Neural crest cell (in vitro differentiated cells): Measurements from ENCODE around the gene MET. TPM values are rescaled to one million over a fixed set of nuclear protein-coding genes. Genes with fewer than 3 reads are reported as not detected.
"Not testable (repeated sequence)": the region's sequence is repeated elsewhere in the genome, so short reads cannot be mapped to it uniquely, and the experiment has no call there.

ENCODE experiments used
- DNase-seq: peaks from one replicate; pipeline ENCODE4 v3.0.0; 2021; ENCODE audit warnings: low read depth, mixed read lengths, low spot score
- H3K27ac Mint-ChIP-seq: one replicate; pipeline ENCODE4 v1.8.0; 2021; ENCODE audit warnings: mild to moderate bottlenecking, mixed read lengths; ENCODE audit not compliant: unreplicated experiment
- H3K27me3 Mint-ChIP-seq: 2 replicates; pipeline ENCODE4 v1.8.0; 2021; ENCODE audit warnings: low read depth, mild to moderate bottlenecking, mixed read lengths
- H3K36me3 Mint-ChIP-seq: 2 replicates; pipeline ENCODE4 v1.8.0; 2021; ENCODE audit warnings: low read depth, mild to moderate bottlenecking, mixed read lengths
- H3K4me1 Mint-ChIP-seq: 2 replicates; pipeline ENCODE4 v1.8.0; 2021; ENCODE audit warnings: mixed read lengths
- H3K4me3 Mint-ChIP-seq: one replicate; pipeline ENCODE4 v1.8.0; 2021; ENCODE audit warnings: mild to moderate bottlenecking, mixed read lengths
- H3K9me3 Mint-ChIP-seq: 2 replicates; pipeline ENCODE4 v1.8.0; 2021; ENCODE audit warnings: mixed read lengths
- CTCF ChIP-seq: fragments of 200-600 bp; sonication (generic); conservative IDR thresholded peaks from 2 replicates; pipeline ENCODE4 v1.5.0; 2021; ENCODE audit warnings: antibody characterized with exemption, mild to moderate bottlenecking
- total RNA-seq: library from RNA; stranded (reverse); gene quantifications from 2 replicates; pipeline ENCODE4 v1.2.1, GENCODE V29; 2021

MET gene
- total RNA-seq, 1 donor from 2014 or later: 4.0 TPM

GRCh38 chr7:116740231-116740630 is 68.2 kb downstream of the MET start:
- Mint-ChIP-seq H3K27me3 (no peaks in the 10 kb centered on the region), H3K4me3 (no peak overlapping the region), H3K4me1 (no peaks in the 10 kb centered on the region), H3K36me3 (no peaks in the 10 kb centered on the region), H3K27ac (no peak overlapping the region), H3K9me3 (no peaks in the 10 kb centered on the region)
- no peak for TF ChIP-seq CTCF
- no peak for DNase-seq

- Mint-ChIP-seq H3K27me3 (no peaks in the 10 kb centered on the region), H3K4me1 (no peaks in the 10 kb centered on the region), H3K27ac (no peak overlapping the region), H3K36me3 (no peaks in the 10 kb centered on the region), H3K9me3 (no peaks in the 10 kb centered on the region), H3K4me3 (no peak overlapping the region)
- no peak for DNase-seq
- no peak for TF ChIP-seq CTCF
Observed at GRCh38 chr7:116740755-116741462, 68.9 kb downstream of the MET start.

GRCh38 chr7:116741625-116742316 is 69.8 kb downstream of the MET start:
- no peak overlapping the region for H3K4me3 Mint-ChIP-seq
- no peaks in the 10 kb centered on the region for H3K9me3 Mint-ChIP-seq
- TF ChIP-seq CTCF: no peak
- no peaks in the 10 kb centered on the region for H3K27me3 Mint-ChIP-seq
- H3K27ac Mint-ChIP-seq: no peak overlapping the region
- DNase-seq: no peak
- no peaks in the 10 kb centered on the region for H3K36me3 Mint-ChIP-seq
- H3K4me1 Mint-ChIP-seq: no peaks in the 10 kb centered on the region

- H3K36me3 Mint-ChIP-seq: peaks cover 4% of the 10 kb centered on the region
- H3K27ac Mint-ChIP-seq: no peak overlapping the region
- no peak for TF ChIP-seq CTCF
- H3K4me3 Mint-ChIP-seq: no peak overlapping the region
- H3K4me1 Mint-ChIP-seq: no peaks in the 10 kb centered on the region
- H3K9me3 Mint-ChIP-seq: no peaks in the 10 kb centered on the region
- DNase-seq: no peak
- H3K27me3 Mint-ChIP-seq: no peaks in the 10 kb centered on the region
Observed at GRCh38 chr7:116742641-116743040, 70.6 kb downstream of the MET start.

GRCh38 chr7:116743835-116744234 is 71.8 kb downstream of the MET start:
- not testable (repeated sequence) for H3K4me1 Mint-ChIP-seq, H3K4me3 Mint-ChIP-seq, H3K36me3 Mint-ChIP-seq, DNase-seq, H3K9me3 Mint-ChIP-seq, H3K27ac Mint-ChIP-seq, H3K27me3 Mint-ChIP-seq

- not testable (repeated sequence) for H3K27ac Mint-ChIP-seq, H3K4me1 Mint-ChIP-seq, H3K4me3 Mint-ChIP-seq, H3K27me3 Mint-ChIP-seq, DNase-seq
- peaks cover 18% of the 10 kb centered on the region for H3K9me3 Mint-ChIP-seq
- H3K36me3 Mint-ChIP-seq: peaks cover 16% of the 10 kb centered on the region
Observed at GRCh38 chr7:116746388-116746787, 74.4 kb downstream of the MET start.

GRCh38 chr7:116751070-116751469 is 79.1 kb downstream of the MET start:
- H3K4me1 Mint-ChIP-seq, DNase-seq, H3K4me3 Mint-ChIP-seq, H3K27ac Mint-ChIP-seq, H3K27me3 Mint-ChIP-seq: not testable (repeated sequence)
- Mint-ChIP-seq H3K9me3 (peaks cover 18% of the 10 kb centered on the region), H3K36me3 (peaks cover 16% of the 10 kb centered on the region)
